Peyer's patch (tissue), 4 donors: ENCODE measurements around the gene LRIG3.

Source experiments
- CTCF ChIP-seq, 6 experiments: fragments of 450-650 bp in 4 of 6; fragments of 200-600 bp in 2 of 6; sonication (generic) in 1 of 6; IDR thresholded peaks; one replicate each; pipeline ENCODE4 v1.5.1; 2017 to 2019; ENCODE audit warnings: antibody characterized with exemption in 6 of 6, mild to moderate bottlenecking in 3 of 6, moderate library complexity in 1 of 6
- POLR2A ChIP-seq, 2 donors: fragments of 450-650 bp; IDR thresholded peaks; one replicate each; pipeline ENCODE4 v1.5.1; 2017; ENCODE audit warnings: antibody characterized with exemption in 2 of 2, mild to moderate bottlenecking in 2 of 2, moderate library complexity in 2 of 2

GRCh38 chr12:58901664-58902063, 18.6 kb downstream of the LRIG3 start:
- no peak for TF ChIP-seq POLR2A (IDR thresholded peaks at IDR 0.05)
- no peak for TF ChIP-seq CTCF (IDR thresholded peaks at IDR 0.05)
